GF-D8 (cell line): ENCODE results near the gene TRAF1.

Experiments
- DNase-seq: peaks from one replicate; lab custom pipeline; 2025; lab: John Stamatoyannopoulos, UW

The TRAF1 gene

GRCh38 chr9:120924698-120925534, 1.7 kb downstream of the TRAF1 start:
- DNase-seq, result no peak

DNA sequence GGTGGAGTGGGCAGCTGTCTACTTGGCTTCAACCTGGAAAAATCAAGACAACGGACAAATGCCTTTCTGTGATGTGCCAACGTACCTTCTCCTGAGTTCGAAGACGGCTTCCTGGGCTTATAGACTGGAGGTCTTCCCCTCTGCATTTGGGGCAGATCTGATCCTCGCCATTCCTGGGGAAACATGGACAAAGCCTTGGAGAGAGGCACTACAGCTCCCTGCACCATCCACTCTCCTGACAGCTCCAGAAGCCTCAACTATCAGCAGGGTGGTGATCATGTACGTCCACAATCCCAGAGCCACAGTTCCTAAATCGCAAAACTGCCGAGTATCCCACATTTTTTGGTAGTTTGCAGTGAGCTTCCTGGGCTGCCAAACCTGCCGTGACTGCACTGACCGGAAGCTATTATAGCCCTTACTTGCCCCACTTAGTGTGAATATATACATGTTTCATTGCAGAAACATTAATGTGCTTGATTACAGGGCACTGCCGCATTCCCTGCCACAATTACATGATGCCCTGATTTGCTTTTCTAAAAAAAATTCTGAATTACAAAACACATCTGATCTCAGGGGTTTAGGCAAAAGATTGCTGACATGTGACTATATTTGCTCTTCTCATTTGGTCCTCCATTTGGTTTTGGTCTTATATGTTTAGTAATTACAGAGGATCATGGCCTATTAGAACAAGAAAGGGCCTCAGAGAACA, 2.8 kb downstream of the TRAF1 start:
- no peak for DNase-seq

DNA sequence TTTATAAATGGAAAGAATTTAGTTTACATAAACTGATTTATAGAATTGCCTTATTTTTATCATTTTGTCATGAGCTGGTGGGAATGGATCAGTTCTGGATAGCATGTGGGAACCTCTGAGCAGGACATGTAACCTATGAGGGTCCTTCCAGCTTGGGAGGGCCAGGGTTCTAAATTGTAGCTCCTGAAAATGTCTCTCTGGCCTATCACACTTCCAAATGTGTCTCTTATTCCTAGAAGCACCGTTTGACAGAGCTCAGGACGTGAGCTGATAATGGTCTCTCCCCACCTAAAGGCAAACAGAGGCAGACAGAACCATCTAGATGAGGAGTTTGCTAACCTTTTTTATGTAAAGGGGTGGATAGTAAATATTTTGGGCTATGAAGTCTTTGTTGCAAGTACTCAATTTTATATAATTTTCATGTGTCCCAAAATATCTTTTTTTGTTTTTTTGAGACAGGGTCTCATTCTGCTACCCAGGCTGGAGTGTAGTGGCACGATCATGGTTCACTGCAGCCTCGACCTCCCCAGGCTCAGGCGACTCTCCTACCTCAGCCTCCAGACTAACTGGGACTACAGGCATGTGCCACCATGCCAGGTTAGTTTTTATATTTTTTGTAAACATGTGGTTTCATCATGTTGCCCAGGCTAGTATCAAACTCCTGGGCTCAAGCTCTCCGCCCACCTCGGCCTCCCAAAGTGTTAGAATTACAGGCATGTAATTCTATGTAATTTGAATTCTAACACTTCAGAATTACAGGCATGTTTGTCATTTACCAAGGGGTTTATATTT, 4.0 kb downstream of the TRAF1 start:
- no peak for DNase-seq

GRCh38 chr9:120921661-120922181, 4.9 kb downstream of the TRAF1 start:
- no peak for DNase-seq

DNA sequence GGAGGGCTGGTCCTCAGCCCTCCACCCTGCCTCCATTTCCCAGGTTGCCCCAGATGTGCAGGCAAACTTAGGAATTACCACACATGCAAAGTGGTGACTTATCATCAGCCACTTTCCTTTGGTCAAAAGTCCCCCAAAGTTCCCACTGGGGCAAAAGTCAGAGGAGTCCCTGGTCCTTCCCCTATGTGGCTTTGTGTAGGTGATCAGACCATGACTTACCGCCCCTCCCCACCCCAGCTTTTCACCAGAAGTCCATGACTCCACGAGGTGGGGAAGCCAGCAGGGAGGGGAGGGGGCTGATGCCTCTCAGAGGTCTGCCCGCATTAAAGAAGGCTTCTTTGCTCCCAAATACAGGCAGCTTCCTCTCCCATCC, 5.8 kb downstream of the TRAF1 start:
- no peak for DNase-seq

DNA sequence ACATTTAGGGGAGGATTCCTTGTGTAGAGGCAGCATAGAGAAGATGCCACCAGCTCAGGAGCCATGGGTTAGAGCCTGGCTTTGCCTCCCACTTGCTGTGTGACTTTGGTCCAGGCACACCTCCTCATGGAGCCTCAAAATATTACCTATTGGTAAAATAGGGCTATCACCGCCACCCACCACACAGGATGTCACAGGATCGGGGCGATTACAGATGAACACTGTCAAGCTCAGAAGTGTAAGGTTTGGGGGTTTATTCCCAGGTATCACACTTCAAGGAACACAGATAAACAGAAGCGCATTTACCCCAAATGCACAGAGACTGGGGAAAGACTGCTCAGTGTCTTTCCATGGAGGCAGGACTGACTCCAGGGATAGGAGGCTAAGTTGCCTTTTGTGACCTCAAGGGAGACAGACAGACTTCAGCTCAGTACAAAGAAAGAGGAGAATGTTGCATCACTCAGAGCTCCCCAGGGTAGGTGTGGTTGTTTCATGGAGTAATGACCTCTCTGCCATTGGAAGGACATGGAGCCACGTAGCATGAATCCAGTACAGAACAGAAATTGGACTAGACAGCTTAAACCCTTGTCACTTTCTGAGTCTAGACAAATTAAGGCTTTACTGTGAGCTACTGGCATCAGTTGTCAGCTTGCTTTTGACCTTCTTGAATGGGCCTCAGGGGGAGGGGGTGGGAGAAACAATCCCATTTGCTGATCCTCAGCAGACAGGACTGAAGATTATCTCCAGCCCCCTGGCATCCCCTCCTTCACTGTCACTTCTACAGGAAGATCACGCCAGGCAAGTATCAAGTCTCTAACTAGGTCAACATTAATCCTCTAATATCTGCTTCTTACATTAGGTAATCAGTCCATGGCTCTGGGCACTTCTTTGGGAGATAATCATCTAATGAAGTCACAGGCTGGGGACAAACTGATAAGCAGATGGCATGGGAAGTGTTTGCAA, 6.5 kb downstream of the TRAF1 start:
- no peak for DNase-seq

GRCh38 chr9:120918931-120919842, 7.4 kb downstream of the TRAF1 start:
- no peak for DNase-seq

DNA sequence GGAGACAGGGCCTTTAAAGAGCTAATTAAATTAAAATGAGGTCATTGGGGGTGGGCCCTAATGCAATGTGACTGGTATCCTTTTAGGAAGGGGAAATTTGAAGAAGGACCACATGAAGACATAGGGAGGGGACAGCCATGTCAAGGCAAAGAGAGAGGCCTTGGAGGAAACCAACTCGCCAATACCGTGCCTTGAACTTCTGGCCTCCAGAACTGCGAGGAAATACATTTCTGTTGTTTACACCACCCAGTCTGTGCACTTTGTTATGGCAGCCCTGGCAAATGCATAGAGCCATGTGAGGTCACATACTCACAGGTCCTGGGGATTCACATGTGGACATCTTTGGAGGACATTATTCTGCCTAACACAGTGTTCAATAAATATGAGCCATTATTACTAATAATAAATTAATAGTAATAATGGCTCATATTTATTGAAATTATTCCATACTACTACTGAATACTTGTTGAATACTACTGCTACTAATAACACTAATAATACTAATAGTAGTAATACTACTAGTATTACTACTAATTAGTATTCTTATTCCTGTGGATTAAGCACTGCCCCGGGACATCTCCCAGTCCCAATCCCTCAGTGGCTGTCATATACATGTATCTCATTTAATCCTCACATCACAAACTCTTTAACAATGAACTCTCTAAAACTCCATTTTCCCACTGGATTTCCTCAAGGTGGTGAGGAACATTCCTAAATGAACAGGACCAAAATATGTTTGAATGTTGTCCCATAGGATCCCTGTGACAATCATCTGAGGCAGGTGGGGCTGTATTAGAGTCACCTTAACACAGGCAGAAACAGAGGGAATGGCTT, 8.4 kb downstream of the TRAF1 start:
- DNase-seq, result no peak

DNA sequence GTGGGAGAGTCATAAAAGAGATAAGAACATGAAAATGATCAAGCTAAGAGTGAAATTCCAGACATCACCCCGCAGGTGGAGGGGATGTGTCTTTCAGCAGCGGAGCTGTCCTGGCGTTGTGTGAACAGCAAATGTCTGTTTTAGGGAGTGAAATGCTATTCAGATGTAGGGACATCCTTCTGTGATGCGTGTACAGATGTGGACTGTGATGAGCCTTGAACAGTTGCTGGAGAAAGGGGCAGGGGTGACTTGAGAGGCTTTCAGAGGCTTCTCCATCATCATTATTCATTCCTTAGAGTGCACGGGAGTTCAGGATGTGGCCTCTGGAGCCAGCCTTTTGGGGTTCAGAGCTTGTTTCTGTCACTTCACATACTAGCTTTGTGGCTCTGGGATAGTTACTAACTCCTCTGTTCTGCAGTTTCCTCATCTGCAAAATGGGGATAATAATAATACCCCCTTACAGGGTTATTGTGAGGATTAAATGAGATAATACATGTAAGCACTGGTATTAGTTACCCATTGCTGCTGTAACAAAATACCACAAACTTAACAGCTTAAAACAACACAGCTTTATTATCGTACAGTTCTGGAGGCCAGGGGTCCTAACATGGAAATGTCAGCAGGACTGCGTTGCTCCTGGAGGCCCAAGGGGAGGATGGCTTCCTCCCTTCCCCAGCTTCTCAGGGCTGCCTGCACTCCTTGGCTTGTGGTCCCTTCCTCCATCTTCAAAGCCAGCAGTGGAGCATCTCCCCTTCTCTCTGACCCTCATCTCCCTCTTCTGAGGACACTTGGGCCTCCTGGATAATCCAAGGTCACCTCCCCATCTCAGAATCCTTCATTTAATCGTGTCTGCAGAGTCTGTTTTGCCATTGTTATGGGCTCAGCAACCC, 9.4 kb downstream of the TRAF1 start:
- no peak for DNase-seq

- no peak for DNase-seq
Observed at GRCh38 chr9:120916588-120916987, 10.0 kb downstream of the TRAF1 start.

DNA sequence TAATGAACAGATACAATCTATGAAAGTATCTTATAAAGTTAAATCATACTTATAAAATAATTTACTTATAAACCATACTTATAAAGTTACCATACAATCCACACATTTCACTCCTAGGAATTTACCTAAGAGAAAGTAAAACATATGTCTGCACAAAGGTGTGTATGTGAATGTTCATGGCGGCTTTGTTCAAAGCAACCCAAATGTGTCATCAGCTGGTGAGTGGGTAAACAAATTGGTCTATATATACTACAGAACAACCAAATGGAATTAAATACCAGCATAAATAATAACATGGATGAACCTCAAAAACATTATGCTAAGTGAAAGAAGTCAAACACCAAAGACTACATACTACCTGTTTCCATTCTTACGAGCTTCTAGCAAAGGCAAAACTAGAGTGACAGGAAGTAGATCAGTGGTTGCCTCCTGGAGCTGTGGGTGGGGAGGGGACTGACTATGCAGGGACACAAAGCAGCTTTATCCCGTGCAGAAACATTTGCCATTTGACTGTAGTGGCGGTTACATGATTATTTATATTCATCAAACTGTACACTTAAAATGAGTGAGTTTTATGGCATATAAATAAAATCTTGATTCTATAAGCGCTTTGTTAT, 10.6 kb downstream of the TRAF1 start:
- DNase-seq, result no peak

- DNase-seq, result no peak
Observed at GRCh38 chr9:120914953-120915352, 11.6 kb downstream of the TRAF1 start.

GRCh38 chr9:120914396-120914795, 12.2 kb downstream of the TRAF1 start:
- DNase-seq, result no peak

DNA sequence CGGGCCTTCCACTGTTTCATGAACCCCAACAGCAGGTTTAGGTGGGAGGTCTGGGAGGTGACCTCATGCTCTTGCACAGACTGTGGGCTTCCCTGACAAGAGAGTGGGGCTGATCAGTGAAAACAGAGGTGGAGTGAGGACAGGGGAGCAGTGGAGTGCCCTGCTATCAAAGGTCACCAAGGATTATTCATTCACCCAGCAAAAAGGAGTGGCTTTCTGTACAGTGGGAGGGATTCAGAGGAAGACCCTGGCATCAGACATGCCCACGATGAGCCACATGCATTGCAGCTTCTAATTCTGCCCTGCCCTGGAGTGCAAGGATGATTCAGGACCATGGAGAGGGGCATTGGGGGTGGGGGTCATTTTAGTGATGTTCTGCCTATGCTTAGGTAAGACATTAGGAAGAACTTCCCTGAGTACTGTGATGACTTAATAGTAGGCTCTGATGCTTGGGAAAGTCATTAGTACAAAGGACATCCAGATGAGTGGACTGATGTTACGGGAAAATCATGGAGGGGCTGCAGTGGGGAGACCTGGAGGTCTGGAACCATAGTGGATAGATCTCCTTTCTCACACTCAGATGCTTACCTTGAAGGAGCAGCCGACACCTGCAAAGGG, 12.8 kb downstream of the TRAF1 start:
- no peak for DNase-seq

DNA sequence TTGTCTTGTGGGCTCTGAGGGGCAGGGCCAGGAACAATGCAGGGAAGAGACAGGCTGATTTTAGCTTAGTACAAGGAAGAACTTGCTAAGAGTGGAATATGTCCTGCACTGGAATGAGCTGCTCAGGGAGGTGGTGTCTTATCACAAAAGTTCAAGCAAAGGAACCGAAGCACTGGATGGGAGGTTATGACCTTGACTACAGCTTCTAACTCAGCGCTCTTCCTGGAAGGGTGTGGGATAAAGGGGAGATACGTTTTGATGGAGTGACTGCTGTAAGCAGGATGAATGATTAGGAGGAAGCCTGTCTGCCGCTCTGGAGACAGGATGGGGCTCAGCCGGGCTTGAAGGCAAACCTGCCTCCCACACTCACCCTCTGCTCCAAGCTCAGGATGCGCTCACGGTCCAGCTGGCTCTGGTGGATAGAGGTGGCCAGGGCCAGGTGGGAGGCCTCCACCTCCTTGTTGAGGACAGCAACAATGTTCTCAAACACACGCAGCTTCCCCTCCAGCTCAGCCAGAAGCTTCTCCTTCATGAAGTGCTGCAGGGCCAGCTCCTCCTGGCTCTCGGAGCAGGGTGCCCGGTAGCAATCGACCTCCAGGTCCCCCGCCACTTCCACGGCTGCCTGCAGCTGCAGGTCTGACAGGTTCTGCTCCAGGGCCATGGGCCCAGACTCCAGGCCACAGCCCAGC, 13.5 kb downstream of the TRAF1 start:
- no peak for DNase-seq

DNA sequence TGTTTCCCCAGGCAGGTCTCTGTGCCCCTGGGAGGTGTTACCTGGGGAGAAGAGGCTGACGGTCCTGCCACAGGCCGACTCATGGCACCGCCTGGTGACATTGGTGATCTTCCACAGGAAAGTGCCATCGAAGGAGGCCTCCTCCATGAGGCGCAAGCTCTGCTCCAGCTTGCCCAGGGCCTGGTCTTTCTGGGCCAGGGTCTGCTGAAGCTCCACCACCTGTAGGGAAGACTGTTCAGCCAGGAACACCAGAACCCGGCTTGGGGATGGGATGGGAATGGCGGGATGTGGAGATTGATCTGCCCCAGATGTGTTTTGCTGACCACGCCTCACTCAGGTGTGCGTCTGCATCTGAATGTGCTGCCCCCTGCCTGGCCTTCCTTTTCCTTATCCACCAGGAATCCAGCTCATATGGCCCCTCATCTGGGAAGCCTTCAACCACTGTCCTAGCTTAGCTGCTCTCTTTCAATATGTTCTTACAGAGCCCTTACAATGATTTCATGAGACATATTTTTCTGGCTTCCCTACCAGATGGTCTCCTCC, 15.2 kb downstream of the TRAF1 start:
- DNase-seq, result no peak

DNA sequence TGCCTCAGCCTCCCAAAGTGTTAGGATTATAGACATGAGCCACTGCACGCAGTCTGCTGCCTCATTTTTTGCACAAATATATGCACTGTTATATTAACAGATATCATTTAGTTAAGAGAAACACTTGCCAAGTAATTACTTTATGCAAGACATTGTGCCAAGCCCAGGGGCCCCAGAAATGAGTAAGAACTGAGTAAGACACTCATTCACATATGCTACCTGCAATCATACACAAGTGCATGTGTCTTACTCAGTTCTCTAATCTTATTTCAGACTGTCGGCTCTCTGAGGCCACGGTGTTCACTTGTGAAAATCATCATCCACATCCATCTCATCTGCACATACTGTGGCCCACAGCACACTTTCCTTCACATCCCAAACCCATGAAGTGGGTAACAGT, 16.0 kb downstream of the TRAF1 start:
- DNase-seq, result no peak
